Tibial nerve (tissue), 4 donors: Measurements from ENCODE around the gene ATP8A2.

Experiments
- EP300 ChIP-seq, 2 donors: sonication (generic); formaldehyde crosslinking; IDR thresholded peaks; one replicate each; pipeline ENCODE4 v1.6.1; 2017; ENCODE audit warnings: antibody characterized with exemption in 2 of 2, mild to moderate bottlenecking in 1 of 2
- TF ChIP-seq, protein P1 (sequence below), 5 experiments: fragments of 200-600 bp in 3 of 5; fragments of 450-650 bp in 2 of 5; sonication (generic) in 3 of 5; IDR thresholded peaks; one replicate each; pipeline ENCODE4 v1.5.1; 2016 to 2019; ENCODE audit warnings: antibody characterized with exemption in 5 of 5, mild to moderate bottlenecking in 3 of 5, moderate library complexity in 2 of 5

GRCh38 chr13:25902891-25903341, 531.1 kb downstream of the ATP8A2 start:
- TF ChIP-seq, protein P1, sequence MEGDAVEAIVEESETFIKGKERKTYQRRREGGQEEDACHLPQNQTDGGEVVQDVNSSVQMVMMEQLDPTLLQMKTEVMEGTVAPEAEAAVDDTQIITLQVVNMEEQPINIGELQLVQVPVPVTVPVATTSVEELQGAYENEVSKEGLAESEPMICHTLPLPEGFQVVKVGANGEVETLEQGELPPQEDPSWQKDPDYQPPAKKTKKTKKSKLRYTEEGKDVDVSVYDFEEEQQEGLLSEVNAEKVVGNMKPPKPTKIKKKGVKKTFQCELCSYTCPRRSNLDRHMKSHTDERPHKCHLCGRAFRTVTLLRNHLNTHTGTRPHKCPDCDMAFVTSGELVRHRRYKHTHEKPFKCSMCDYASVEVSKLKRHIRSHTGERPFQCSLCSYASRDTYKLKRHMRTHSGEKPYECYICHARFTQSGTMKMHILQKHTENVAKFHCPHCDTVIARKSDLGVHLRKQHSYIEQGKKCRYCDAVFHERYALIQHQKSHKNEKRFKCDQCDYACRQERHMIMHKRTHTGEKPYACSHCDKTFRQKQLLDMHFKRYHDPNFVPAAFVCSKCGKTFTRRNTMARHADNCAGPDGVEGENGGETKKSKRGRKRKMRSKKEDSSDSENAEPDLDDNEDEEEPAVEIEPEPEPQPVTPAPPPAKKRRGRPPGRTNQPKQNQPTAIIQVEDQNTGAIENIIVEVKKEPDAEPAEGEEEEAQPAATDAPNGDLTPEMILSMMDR (IDR thresholded peaks at IDR 0.05): no peak
- no peak for TF ChIP-seq EP300 (IDR thresholded peaks at IDR 0.05)
